H1 (cell line): ENCODE measurements around the gene MAP3K10. TPM values are rescaled to one million over a fixed set of nuclear protein-coding genes. Genes with fewer than 3 reads are reported as not detected.

Experiments used
- polyA plus RNA-seq, 7 experiments: library from polyadenylated mRNA; depleted of rRNA in 3 of 7; stranded (reverse) in 5 of 7; unstranded in 2 of 7; fragments of >200 nt in 5 of 7; fragments of 200-250 nt in 2 of 7; gene quantifications; 1 replicate in 5 of 7; 2 replicates in 1 of 7; 4 replicates in 1 of 7; pipeline versions ENCODE4 v1.2.1 to v1.2.3, GENCODE V29; 2011 to 2013; ENCODE audit warnings: missing spikeins in 2 of 7, mixed read lengths in 2 of 7
- total RNA-seq: library from RNA; stranded (reverse); fragmentation: NEBNext Ultra II Directional; extraction: Animal tissue kit (Norgen Biotek cat#: 25700); gene quantifications from 2 replicates; pipeline ENCODE4 v1.2.1, GENCODE V29; 2021

MAP3K10 gene
- total and polyA plus RNA-seq, 2 of the 8 experiments (the other 6 are each of a cell fraction or from before 2014, with no cell fraction given): 4.9 to 15.9 TPM

Other genes with a start within 250 kb of the MAP3K10 start
- gene PSMC4, start 220.3 kb upstream of the MAP3K10 start, total RNA-seq: 126 and 127 TPM in 2 replicates
- gene PSMC4, start 220.3 kb upstream of the MAP3K10 start, polyA plus RNA-seq (2011; rRNA removed): 116 and 148 TPM in 2 replicates
- 1.1 and 1.9 TPM in 2 replicates for gene ZNF546, start 194.4 kb upstream of the MAP3K10 start, total RNA-seq
- gene ZNF546, start 194.4 kb upstream of the MAP3K10 start, polyA plus RNA-seq (2011; rRNA removed): 0.05 and 0.21 TPM in 2 replicates
- gene ZNF780B, start 135.2 kb upstream of the MAP3K10 start, total RNA-seq: 17.1 and 22.4 TPM in 2 replicates
- 2.2 and 3.1 TPM in 2 replicates for gene ZNF780B, start 135.2 kb upstream of the MAP3K10 start, polyA plus RNA-seq (2011; rRNA removed)
- gene ZNF780A, start 100.5 kb upstream of the MAP3K10 start, total RNA-seq: 11.0 and 12.0 TPM in 2 replicates
- gene ZNF780A, start 100.5 kb upstream of the MAP3K10 start, polyA plus RNA-seq (2011; rRNA removed): 3.5 and 3.9 TPM in 2 replicates
- gene TTC9B, start 27.0 kb downstream of the MAP3K10 start, total RNA-seq: not detected in 2 replicates
- gene TTC9B, start 27.0 kb downstream of the MAP3K10 start, polyA plus RNA-seq (2011; rRNA removed): 0.24 and 0.26 TPM in 2 replicates
- gene CCNP, start 35.3 kb downstream of the MAP3K10 start, total RNA-seq: 0.63 and 1.9 TPM in 2 replicates
- gene CCNP, start 35.3 kb downstream of the MAP3K10 start, polyA plus RNA-seq (2011; rRNA removed): 2.1 and 4.6 TPM in 2 replicates
- 137 and 151 TPM in 2 replicates for gene AKT2, start 93.9 kb downstream of the MAP3K10 start, total RNA-seq
- gene AKT2, start 93.9 kb downstream of the MAP3K10 start, polyA plus RNA-seq (2011; rRNA removed): 183 and 252 TPM in 2 replicates
- 16.5 and 17.8 TPM in 2 replicates for gene C19orf47, start 157.0 kb downstream of the MAP3K10 start, total RNA-seq
- 27.3 and 32.8 TPM in 2 replicates for gene C19orf47, start 157.0 kb downstream of the MAP3K10 start, polyA plus RNA-seq (2011; rRNA removed)
- gene PLD3, start 157.3 kb downstream of the MAP3K10 start, total RNA-seq: 180 and 189 TPM in 2 replicates
- 543 and 635 TPM in 2 replicates for gene PLD3, start 157.3 kb downstream of the MAP3K10 start, polyA plus RNA-seq (2011; rRNA removed)
- 0.15 and 0.29 TPM in 2 replicates for gene HIPK4, start 198.8 kb downstream of the MAP3K10 start, total RNA-seq
- gene HIPK4, start 198.8 kb downstream of the MAP3K10 start, polyA plus RNA-seq (2011; rRNA removed): 0.57 and 0.88 TPM in 2 replicates
- gene PRX, start 222.0 kb downstream of the MAP3K10 start, total RNA-seq: 5.8 and 6.0 TPM in 2 replicates
- gene PRX, start 222.0 kb downstream of the MAP3K10 start, polyA plus RNA-seq (2011; rRNA removed): 2.8 and 3.8 TPM in 2 replicates
- gene SERTAD1, start 234.6 kb downstream of the MAP3K10 start, total RNA-seq: 4.9 and 5.4 TPM in 2 replicates
- 6.6 and 8.0 TPM in 2 replicates for gene SERTAD1, start 234.6 kb downstream of the MAP3K10 start, polyA plus RNA-seq (2011; rRNA removed)